Skeletal muscle cell (primary cell): ENCODE results near the gene POLR2L.

ENCODE experiments used
- DNase-seq: peaks from one replicate; pipeline ENCODE4 v3.0.0-alpha.2; 2010; ENCODE audit warnings: low read depth
- H3K4me3 ChIP-seq: 2 replicates; pipeline ENCODE4 v1.5.1; 2011; ENCODE audit warnings: low read depth, mild to moderate bottlenecking, control low read depth, low read length, moderate library complexity

POLR2L gene

DNA sequence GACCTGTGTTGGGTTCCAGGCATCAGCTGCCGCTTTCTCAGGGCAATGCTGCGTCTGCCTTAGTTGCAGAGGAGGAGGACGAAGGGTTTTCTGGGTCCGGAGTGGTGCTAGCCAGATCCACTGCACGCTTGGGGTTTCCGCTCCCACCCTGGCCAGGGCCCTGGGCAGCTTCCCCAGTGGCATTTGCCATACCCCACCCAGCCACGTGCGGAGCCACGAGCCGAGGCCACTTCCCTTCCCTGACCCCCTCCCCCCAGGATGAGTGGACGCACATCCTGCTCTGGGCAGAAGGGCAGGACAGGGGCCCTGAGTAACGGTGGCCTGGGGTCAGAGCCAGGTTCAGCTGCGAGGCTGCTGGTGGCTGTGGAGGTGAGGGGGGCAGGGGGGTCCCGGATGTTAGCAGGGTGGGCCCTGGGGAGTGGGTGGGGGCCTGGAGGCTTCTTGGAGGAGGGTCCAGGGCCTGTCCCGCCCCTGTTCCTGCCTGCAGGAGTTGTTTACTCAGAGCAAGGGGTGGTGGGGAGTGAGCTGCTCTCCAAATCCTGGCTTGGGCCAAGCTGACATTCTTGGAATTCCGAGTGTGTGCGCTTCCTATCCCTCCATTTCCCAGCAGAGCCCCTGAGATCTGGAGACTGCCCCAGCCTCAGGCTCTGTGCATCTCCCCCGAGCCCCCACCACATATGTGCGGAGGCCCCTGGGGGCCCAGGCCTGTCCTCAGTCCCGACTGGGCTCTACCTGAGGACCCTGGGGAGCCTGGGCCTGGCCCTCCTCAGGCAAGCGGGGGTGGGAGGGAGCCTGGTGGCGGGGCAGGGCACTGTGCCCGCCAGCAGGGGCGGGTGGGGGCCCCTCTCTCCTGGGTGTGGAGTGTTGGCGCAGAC is 1.7 kb upstream of the POLR2L start:
- peak overlapping the region; percentile 96 for H3K4me3 ChIP-seq
- peak; percentile 82 for DNase-seq

DNA sequence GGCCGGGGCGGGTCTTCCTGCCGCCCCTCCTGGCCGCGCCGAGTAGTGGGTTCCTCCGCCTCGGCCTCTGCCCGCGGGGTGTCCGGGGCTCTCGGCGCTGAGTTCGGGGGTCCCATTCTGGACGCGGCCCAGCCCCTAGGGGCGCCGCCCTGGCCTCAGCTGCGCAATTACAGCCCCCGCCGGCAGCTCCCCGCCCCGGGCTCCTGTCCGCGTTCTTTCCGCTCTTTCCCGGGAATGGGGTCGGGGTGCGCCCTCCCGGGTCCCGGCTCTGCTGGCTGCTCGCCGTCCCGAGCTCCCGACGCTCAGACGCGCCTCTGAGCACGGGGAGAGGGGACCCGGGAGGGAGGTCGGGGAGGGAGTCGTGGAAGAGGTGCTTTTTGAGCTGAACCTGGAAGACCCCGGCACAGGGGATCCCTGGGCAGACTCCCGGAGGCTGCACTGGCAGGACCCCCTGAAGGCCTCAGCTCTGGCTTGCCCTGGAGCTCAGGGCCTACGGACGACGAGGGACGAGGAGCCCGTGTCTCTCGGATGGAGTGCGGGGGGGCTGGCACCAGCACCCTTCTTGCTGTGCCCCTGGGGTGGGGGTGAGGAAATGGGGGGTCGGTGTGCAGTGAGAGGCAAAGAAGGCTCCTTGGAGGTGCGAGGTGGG is 881 bp upstream of the POLR2L start:
- peak overlapping the region; percentile 96 for H3K4me3 ChIP-seq
- DNase-seq = no peak

DNA sequence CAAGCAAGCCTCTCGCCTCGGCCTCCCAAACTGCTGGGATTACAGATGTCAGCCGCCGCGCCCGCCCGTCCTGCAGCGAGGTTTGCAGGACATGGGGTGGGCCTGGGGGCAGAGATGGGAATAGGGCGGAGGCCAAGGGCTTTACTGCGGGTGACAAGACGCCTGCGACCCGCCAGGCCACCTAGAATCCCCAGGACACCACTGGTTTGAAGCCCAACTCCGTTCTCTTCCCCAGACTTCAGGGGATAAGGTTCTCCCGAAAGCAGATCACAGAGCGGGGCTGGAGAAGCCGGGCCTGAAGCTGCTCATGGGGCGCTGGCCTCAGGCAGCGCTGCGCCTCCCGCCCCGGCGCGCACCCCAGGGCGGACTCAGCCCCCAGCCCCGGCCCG is 354 bp downstream of the POLR2L start:
- peak overlapping the region; percentile 96 for H3K4me3 ChIP-seq
- no peak for DNase-seq

DNA sequence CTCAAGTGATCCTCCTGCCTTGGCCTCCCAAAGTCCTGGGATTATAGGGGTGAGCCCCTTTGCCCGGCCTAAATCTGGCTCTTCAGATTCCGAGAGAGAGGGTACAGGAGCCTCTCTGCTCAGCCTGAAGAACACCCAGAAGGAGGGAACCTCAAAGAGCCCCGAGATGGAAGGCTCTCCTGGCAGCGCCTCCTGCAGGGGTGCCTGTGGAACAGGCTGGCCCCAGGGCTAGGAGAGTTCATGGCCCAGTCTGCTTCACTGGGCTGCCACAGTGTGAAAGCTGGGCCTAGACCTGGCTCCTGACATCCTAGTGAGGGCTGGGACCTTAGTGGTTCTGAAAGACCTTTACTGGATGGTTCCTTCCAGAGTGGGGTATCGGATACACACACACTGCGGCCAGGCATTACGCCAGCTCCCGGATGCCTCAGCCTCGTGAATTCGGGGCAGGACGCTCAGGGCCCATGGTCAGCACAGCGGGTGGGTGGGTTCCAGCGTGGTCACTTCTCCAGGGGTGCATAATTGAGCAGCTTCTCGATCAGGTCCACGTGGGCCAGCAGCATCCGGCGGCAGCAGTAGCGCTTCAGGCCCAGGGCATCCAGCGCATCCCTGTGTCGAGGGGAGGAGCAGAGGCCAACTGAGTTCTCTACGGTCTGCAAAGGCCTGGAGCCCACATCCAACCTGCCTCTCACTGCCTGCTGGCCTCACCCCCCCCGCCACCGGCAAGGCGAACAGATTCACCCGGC is 2.3 kb downstream of the POLR2L start:
- DNase-seq = no peak
- H3K4me3 ChIP-seq = no peak overlapping the region

DNA sequence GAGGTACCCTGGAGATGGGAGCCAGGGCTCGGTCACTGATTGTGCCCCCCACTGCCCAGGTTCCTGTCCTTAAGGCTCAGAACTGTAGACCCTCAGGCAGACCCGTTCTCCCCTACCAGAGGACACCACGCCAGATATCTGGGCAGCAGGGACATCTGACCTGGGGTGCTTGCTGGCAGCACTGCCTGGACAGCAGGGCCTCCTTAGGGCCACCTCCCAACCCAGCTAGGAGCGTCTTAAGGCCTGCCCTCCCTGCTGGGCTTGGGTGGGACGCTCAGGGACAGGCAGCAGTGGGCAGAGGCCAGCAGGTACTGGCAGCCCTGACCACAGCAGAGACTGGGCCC is 3.1 kb downstream of the POLR2L start:
- no peak overlapping the region for H3K4me3 ChIP-seq
- no peak for DNase-seq

DNA sequence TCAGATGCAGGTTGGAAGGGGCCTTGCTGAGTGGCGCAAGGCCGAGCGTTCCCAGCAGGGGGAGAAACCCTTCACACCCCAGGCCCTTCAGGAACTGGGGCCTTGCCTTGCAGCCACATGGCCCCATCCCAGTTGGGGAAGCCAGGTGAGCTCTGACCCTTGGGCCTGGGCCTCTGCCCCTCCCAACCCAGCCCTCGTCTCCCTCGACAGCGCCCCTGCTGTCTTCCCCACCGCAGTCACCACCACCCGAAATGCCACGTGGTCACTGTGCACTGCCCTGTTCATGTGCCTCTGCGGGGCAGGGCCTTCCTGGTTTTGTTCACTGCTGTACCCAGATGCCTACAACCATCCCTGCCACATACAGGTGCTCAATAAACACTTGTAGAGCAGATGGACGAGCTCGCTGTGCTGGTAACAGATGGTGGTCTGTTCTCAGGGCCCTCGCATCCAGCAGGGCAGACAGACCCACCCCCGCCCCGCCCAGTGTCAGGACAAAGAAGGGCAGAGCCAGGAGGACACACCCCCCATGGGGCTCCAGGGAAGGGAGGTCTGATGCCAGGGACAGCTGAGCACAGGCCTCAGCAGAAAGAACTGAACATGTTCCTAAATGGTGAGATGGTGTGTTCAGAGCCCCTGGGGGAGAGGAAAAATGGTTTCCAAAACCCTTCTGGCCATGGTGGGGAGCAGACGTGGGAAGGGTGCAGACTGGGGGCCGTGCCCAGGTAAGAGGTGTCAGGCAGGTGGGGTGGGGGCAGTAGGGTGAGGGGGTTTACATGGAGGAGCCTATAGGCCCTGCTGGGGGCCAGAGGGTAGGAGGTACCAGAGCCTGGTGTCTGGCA is 3.7 kb downstream of the POLR2L start:
- no peak for DNase-seq
- H3K4me3 ChIP-seq = no peak overlapping the region

DNA sequence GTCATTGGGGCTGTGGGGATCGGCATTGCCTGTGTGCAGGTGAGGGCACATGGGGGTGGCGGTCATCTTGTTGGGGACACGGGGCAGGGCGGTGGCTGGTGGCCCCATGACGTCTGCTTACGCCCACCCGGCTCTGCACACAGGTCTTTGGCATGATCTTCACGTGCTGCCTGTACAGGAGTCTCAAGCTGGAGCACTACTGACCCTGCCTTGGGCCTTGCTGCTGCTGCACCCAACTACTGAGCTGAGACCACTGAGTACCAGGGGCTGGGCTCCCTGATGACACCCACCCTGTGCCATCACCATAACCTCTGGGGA is 4.4 kb downstream of the POLR2L start:
- no peak for DNase-seq
- H3K4me3 ChIP-seq = no peak overlapping the region

DNA sequence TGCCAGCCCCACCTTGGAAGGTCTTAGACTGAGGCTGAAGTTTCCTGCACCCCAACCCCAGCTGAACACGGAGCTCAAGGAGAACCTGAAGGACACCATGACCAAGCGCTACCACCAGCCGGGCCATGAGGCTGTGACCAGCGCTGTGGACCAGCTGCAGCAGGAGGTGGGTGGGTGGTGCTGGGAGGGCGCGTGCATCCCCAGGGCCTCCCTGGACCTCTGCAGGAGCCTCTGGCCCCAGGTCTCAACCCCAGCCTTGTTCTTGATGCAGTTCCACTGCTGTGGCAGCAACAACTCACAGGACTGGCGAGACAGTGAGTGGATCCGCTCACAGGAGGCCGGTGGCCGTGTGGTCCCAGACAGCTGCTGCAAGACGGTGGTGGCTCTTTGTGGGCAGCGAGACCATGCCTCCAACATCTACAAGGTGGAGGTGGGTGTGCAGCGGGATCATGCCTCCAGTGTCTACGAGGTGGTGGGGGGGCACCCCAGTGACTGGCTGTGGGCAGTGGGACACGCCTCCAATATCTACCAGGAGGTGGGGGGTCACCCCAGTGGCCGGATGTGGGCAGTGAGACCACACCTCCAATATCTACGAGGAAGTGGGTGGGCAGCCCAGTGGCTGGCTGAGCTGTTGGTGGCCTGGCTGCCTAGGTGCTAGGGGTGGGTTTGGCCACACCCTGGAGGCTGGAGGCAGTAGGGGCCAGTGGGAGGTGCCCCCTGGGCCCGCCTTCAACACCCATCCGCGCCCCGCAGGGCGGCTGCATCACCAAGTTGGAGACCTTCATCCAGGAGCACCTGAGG is 4.9 kb downstream of the POLR2L start:
- no peak overlapping the region for H3K4me3 ChIP-seq
- DNase-seq = no peak

DNA sequence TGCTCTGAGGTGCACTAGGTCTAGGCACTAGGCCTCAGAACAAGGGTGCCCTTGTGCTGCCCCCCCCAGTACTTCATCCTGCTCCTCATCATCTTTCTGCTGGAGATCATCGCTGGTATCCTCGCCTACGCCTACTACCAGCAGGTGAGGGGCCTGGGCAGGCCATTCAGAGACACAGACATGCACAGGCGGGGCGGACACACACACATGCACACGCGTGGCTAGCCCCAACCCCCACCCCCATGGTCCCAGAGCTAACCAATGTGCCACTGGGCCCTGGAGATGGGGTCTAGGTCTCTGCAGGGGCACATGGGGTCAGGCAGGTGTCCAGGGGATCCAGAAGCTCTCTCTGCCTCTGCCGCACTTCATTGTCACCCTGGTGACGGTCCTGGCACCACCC is 5.6 kb downstream of the POLR2L start:
- no peak overlapping the region for H3K4me3 ChIP-seq
- DNase-seq = no peak

DNA sequence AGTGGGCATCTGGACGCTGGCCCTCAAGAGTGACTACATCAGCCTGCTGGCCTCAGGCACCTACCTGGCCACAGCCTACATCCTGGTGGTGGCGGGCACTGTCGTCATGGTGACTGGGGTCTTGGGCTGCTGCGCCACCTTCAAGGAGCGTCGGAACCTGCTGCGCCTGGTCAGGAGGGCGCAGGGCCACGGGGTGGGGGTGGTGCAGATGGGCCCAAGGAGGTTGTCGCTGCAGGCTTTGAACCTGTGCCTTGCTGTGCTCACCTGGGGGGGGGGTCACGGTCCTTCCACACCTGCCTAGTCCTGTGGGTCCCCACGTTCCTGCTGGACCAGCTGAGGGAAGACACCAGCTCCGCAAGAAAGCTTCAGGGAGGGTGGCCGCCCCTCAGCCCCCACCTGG is 6.1 kb downstream of the POLR2L start:
- no peak overlapping the region for H3K4me3 ChIP-seq
- DNase-seq = no peak

DNA sequence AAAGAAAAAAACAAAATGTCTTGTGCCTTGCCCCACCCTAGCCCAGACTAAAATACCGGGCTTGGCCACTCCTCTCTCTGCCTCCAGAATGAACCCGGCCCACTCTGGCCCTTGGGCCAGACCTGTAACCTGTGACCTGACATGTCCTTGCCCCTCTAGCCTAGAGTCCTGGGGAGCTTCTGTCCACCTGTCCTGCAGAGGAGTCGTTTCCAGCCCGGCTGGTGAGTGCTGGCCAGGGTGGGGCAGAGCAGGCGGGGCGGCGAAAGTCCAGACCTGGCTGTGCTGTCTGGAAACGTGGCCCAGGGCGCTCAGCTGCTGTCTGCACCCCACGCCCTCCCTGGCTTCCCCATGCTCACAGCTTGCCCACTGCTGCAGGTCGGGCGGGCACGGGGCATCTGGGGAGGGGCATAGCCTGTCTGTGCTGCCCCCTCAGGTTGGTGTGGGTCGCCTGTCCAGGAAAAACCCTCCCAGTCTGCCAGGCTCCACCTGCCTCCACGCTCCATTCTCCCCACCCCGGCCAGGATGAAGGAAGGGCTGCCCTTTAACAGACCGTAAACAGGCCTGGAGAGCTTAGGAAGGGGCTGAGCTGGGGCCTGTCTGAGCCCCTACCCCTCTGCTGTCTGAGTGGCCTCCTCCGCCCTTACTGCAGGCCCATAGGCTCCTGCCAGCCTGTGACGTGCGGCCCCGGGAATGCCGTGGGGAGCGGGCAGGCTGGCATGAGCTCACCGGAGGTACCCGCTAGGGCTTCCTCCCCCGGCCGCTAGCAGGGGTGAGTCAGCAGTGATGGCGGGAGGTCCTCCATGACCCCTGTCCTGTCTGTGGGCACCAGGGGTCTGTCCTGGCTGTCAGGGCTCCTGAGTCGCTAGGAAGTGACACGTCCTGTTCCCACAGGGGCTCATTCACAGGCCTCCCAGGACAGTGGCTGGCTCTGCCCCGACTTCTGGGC is 7.7 kb downstream of the POLR2L start:
- DNase-seq = no peak
- peak overlapping the region; percentile 78 for H3K4me3 ChIP-seq

DNA sequence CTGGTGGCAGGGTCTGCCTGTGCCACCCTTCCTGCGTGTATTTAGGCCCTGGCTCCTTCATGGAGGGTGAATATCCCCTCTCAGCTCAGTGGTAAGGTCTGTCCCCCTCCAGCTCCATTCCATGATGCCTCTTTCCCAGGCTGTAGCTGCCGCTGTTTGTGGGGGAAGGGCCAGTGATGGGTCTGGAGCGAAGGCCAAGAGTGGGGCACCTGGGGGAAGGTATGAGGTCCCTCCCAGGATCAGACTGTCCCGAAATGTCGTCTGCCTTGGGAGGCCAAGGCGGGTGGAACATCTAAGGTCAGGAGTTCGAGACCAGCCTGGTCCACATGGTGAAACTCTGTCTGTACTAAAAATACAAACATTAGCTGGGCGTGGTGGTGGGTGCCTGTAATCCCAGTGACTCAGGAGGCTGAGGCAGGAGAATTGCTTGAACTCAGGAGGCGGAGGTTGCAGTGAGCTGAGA is 8.4 kb downstream of the POLR2L start:
- no peak for DNase-seq
- peak overlapping the region; percentile 78 for H3K4me3 ChIP-seq

DNA sequence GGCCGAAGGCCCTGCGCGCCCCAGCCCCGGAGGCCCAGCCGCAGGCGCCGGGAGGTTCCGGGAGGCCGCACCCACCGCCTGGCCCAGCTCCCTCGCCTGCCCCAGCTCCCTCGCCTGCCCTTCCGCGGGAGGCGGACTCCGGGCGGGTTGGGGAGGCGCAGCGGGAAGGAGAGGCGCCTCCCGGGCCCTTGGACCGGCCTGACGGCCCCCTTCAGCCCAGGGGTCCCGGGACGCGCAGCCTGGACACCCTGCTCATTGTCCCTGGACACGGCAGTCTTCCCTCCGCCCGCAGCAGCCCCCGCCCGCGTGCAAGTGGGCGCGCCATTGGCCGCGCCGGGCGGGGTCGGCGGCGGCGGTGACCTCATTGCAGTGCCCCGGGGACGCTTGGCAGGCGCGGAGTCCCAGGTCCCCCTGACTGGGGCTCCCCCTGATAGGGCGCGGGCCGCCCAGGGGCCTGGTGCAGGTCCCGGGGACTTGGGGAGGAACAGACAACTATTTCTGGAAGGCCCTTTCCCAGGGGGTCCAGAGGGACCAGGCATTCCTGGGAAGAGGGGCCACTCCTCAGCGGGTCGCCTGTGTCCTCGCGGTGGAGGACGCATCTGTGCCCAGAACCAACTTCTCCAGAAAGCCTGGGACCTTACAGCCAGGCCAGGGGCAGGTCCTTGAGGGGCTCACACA is 9.1 kb downstream of the POLR2L start:
- peak overlapping the region; percentile 78 for H3K4me3 ChIP-seq
- no peak for DNase-seq

DNA sequence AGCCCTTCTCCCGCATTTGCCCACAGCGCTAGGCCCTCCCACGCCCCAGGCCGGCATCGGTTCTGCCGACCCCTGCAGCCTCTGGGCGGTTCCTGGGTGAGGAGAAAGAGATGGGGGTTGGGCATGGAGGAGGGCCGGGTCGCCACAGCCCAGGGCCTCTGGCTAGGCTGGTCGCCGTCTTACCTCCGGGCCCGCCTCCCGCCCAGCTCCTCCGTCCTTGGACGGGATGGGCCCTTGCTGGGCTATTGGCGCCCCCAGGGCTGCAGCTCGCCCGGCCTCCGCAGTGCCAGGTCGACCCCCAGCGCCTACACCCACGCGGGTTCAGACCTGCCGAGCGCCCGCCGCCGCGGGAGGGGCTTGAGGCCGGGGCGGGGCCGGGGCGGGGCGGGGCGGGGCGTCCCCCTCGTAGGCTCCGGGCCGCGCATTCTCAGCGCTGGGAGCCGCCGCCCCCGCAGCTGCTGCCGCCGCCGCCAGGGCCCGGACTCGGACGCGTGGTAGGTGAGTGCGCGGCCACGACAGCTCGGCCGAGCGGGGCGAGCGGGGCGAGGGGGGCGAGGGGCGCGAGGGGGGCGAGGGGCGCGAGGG is 9.7 kb downstream of the POLR2L start, which contains the start of gene CD151:
Gene CD151 (plus strand): TSS at position 424 of the 585 bp plus-strand sequence. CDS start 3,118 bp downstream, outside the sequence.
- DNase-seq = no peak
- H3K4me3 ChIP-seq = peak within 1 kb of the TSS; percentile 78

DNA sequence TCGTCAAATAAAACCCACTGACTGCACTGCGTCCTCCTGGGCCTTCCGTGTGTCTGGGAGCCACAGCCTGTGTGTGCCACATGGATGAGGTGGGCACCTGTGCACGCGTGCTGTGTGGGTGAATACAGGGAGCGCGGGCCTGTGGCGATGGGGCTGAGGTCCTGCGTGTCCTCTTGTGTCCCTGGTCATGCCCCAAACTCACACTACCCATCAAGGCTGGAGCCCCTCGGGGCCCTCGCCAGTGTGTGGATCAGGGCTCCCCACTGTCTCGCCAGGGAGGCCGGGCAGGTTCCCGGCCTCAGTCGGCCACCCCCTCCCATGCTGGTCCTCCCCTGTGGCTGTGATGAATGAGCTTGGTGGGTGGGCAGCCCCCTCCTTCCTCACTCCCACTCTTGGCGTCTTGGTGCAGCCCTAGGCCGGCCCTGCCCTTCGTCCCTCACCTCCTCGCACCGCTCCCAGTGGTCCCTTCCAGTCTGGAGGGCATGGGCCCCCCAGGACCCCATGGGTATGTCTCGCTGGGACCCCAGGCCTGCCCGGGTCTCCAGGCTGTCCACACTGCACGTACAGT is 10.3 kb downstream of the POLR2L start:
- peak overlapping the region; percentile 48 for H3K4me3 ChIP-seq
- DNase-seq = no peak

DNA sequence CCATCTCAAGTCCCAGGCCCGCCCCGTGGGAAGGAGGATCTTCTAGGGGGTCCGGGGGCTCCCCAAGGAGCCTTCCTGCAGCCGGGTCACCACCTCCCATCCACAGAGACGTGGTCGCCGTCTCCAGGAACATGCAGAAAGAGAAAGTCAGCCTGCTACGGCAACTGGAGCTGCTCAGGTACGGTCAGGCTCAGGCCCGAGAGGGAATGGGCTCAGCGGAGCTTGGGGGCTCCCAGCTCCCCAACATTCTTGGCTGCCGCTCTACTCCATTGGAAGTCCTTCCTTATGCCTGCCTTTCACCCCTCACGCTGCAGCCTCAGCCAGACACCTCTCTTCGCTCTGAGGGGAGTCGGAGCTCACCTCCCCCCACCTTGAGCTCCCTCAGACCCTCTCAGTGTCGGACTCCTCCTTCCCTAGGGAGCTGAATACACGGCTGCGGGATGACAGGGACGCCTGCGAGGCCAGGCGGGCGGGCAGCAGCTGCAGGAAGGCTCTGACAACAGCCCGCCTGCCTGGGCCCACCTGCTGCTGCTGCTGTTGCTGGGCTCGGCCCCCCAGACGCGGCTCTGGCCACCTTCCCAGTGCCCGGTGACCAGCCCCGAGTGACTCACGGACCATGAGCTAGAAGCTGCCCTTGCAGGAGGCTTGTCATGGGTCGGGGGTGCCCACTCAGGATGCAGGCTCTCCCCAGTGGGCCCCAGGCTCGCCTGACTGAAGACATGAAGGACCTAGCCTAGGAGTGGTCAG is 11.0 kb downstream of the POLR2L start:
- H3K4me3 ChIP-seq = peak overlapping the region; percentile 42
- no peak for DNase-seq
